ENCODE data around the gene CDX1. TPM values are rescaled to one million over a fixed set of nuclear protein-coding genes. Genes with fewer than 3 reads are reported as not detected.

Gene CDX1
- total RNA-seq, 1 experiment from 2014 or later: 0.22 TPM

DNA sequence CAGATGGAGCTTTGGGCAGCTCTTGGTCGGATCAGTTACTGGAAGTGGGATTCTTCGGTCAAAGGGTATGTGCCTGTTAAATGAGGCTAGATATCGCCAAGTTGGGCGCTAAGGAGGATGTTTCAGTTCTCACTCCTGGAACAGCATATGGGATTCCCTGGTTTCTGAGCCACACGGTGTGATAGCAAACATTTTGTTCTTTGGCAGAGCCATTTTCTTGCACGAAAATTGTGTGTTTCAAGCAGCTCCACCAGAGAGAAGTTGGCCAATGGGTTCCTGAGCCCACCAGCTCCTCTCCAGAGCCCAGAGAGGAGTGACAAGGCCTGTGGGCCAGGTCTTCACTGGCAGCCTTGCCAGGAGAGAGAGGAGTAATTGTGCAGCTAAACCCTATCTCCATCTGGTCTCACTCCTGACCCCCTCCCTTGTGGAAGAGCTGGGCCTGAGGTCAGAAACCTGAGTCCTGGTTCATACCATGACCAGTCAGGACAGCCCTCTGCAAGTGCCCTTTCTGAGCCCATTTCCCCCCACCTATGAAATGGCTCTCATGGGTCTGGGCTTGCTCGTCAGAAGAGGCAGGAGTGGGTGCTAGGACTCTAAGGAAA lies 12.5 kb downstream of the CDX1 start:
- no peaks in the 10 kb centered on the region for H3K23me2 ChIP-seq (ENCODE audit: insufficient read length, low read depth, low read length, poor library complexity, severe bottlenecking)
- no peak overlapping the region for H2AFZ ChIP-seq (ENCODE audit: low read length)
- H4K8ac ChIP-seq (replicated peaks; ENCODE audit: insufficient read length, low read depth, low read length): no peak overlapping the region
- H3T11ph ChIP-seq (ENCODE audit: low read length): no peak overlapping the region
- no peak overlapping the region for H3K27ac ChIP-seq (ENCODE audit: insufficient read length, low read depth, low read length)
- Mint-ChIP-seq H3K9me3 (no peaks in the 10 kb centered on the region; a peak in 1 of 5 replicates), H3K27me3 (ENCODE audit: low read depth) (peaks cover 61% of the 10 kb centered on the region), H3K4me3 (no peak overlapping the region), H3K36me3 (ENCODE audit: insufficient read depth in 1 of 3, low read depth in 3 of 3) (no peaks in the 10 kb centered on the region; a peak in 1 of 7 replicates), H3K4me1 (peaks cover 3 to 4% of the 10 kb centered on the region in 2 experiments; a peak in 2 of 4 replicates), H3K27ac (no peak overlapping the region)
- H3K23ac ChIP-seq (ENCODE audit: insufficient read length, low read depth, low read length): no peak overlapping the region
- no peak overlapping the region for H2BK15ac ChIP-seq (ENCODE audit: low read depth, low read length)
- H3K4me1 ChIP-seq (ENCODE audit: insufficient read depth, low read length): no peaks in the 10 kb centered on the region
- no peak overlapping the region for H3K9ac ChIP-seq (ENCODE audit: extremely low read depth, insufficient read length, low read length)
- H3K4ac ChIP-seq (ENCODE audit: low read depth, low read length): no peak overlapping the region
- H2BK20ac ChIP-seq (ENCODE audit: low read depth, low read length, poor library complexity, severe bottlenecking): no peak overlapping the region
- H3K27me3 ChIP-seq (ENCODE audit: insufficient read depth, low read length): peaks cover 2% of the 10 kb centered on the region; the same call in 1 of the 2 replicates
- H3K14ac ChIP-seq (ENCODE audit: insufficient read depth, low read length): no peak overlapping the region
- H4K5ac ChIP-seq (ENCODE audit: insufficient read length, low read depth, low read length): no peak overlapping the region
- no peak overlapping the region for H2BK120ac ChIP-seq (ENCODE audit: low read depth, low read length, poor library complexity, severe bottlenecking)
- no peak overlapping the region for H2AK5ac ChIP-seq (ENCODE audit: insufficient read length, low read length)
- no peaks in the 10 kb centered on the region for H3K9me3 ChIP-seq (ENCODE audit: control insufficient read depth, low read depth, low read length)
- no peak overlapping the region for H2BK12ac ChIP-seq (ENCODE audit: insufficient read length, low read depth, low read length)
- no peak overlapping the region for H3K18ac ChIP-seq (ENCODE audit: insufficient read length, low read depth, low read length)
- TF ChIP-seq, protein P1, sequence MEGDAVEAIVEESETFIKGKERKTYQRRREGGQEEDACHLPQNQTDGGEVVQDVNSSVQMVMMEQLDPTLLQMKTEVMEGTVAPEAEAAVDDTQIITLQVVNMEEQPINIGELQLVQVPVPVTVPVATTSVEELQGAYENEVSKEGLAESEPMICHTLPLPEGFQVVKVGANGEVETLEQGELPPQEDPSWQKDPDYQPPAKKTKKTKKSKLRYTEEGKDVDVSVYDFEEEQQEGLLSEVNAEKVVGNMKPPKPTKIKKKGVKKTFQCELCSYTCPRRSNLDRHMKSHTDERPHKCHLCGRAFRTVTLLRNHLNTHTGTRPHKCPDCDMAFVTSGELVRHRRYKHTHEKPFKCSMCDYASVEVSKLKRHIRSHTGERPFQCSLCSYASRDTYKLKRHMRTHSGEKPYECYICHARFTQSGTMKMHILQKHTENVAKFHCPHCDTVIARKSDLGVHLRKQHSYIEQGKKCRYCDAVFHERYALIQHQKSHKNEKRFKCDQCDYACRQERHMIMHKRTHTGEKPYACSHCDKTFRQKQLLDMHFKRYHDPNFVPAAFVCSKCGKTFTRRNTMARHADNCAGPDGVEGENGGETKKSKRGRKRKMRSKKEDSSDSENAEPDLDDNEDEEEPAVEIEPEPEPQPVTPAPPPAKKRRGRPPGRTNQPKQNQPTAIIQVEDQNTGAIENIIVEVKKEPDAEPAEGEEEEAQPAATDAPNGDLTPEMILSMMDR (conservative IDR thresholded peaks at IDR 0.05): no peak
- H3K79me2 ChIP-seq (ENCODE audit: insufficient read depth, low read length): no peaks in the 10 kb centered on the region
- DNase-seq: no peak
- no peaks in the 10 kb centered on the region for H3K79me1 ChIP-seq (ENCODE audit: insufficient read depth, low read depth, low read length, poor library complexity, severe bottlenecking)
- no peaks in the 10 kb centered on the region for H4K20me1 ChIP-seq (ENCODE audit: control insufficient read depth, insufficient read depth, insufficient read length)
- no CpG with 5 or more reads among the region's 7 CpGs for WGBS (ENCODE audit: extremely low coverage, insufficient read length, low lambda C conversion rate)
- no peak overlapping the region for H2BK5ac ChIP-seq (ENCODE audit: insufficient read length, low read length)
- no peak overlapping the region for H4K91ac ChIP-seq (ENCODE audit: insufficient read length, low read depth, low read length)
- no peak overlapping the region for H3K56ac ChIP-seq (ENCODE audit: insufficient read length, low read depth, low read length)
- no peak overlapping the region for H3K4me2 ChIP-seq (ENCODE audit: insufficient read depth, insufficient read length, low read length)

Data from H9 (cell line).